MG63 (cell line): Measurements from ENCODE around the gene TAB3. TPM values are rescaled to one million over a fixed set of nuclear protein-coding genes. Genes with fewer than 3 reads are reported as not detected.
A peak's percentile ranks its signal among the peaks of the same experiment; 100 is the strongest.

ENCODE experiments used
- DNase-seq: peaks from one replicate; pipeline ENCODE4 v3.0.0-alpha.2; 2020
- H3K27me3 ChIP-seq: fragments of 250-450 bp; sonication (Bioruptor Pico); 2 replicates; pipeline ENCODE4 v1.5.1; 2020; ENCODE audit warnings: mild to moderate bottlenecking, moderate library complexity
- H3K36me3 ChIP-seq: fragments of 250-450 bp; sonication (Bioruptor Pico); 2 replicates; pipeline ENCODE4 v1.5.1; 2020; ENCODE audit warnings: mild to moderate bottlenecking, moderate library complexity
- H3K4me3 ChIP-seq: fragments of 250-450 bp; sonication (Bioruptor Pico); 2 replicates; pipeline ENCODE4 v1.5.1; 2020; ENCODE audit warnings: mild to moderate bottlenecking, moderate library complexity
- H3K9me3 ChIP-seq: fragments of 250-450 bp; sonication (Bioruptor Pico); 2 replicates; pipeline ENCODE4 v1.5.1; 2020; ENCODE audit warnings: mild to moderate bottlenecking, moderate library complexity
- total RNA-seq: library from RNA; depleted of rRNA; stranded (reverse); fragments of >200 nt; shearing (Covaris generic); gene quantifications from 2 replicates; pipeline ENCODE4 v1.2.3, GENCODE V29; 2014; ENCODE audit warnings: low replicate concordance

Gene TAB3
- total RNA-seq, 1 experiment from 2014 or later: 0.82 TPM

- Histone ChIP-seq H3K27me3 (no peaks in the 10 kb centered on the region), H3K4me3 (no peak overlapping the region), H3K9me3 (no peaks in the 10 kb centered on the region), H3K36me3 (peaks cover 2% of the 10 kb centered on the region; the same call in 1 of the 2 replicates)
- DNase-seq: no peak
These were observed 31.0 kb downstream of the TAB3 start for GRCh38 chrX:30858098-30858497.

- H3K4me3 ChIP-seq: no peak overlapping the region
- no peaks in the 10 kb centered on the region for H3K27me3 ChIP-seq
- H3K36me3 ChIP-seq: peaks cover 2% of the 10 kb centered on the region; the same call in 1 of the 2 replicates
- H3K9me3 ChIP-seq: no peaks in the 10 kb centered on the region
- no peak for DNase-seq
These were observed 37.6 kb downstream of the TAB3 start for GRCh38 chrX:30851449-30851848.

- no peaks in the 10 kb centered on the region for H3K9me3 ChIP-seq
- H3K4me3 ChIP-seq: no peak overlapping the region
- H3K27me3 ChIP-seq: no peaks in the 10 kb centered on the region
- DNase-seq: no peak
- H3K36me3 ChIP-seq: no peaks in the 10 kb centered on the region; the same call in none of the 2 replicates
These were observed 53.7 kb downstream of the TAB3 start for GRCh38 chrX:30835373-30835772.

GRCh38 chrX:30833896-30834295 is 55.2 kb downstream of the TAB3 start:
- no peak overlapping the region for H3K4me3 ChIP-seq
- DNase-seq: no peak
- no peaks in the 10 kb centered on the region for H3K27me3 ChIP-seq
- H3K9me3 ChIP-seq: no peaks in the 10 kb centered on the region
- H3K36me3 ChIP-seq: no peaks in the 10 kb centered on the region; the same call in none of the 2 replicates

- no peak for DNase-seq
These were observed 58.0 kb downstream of the TAB3 start for GRCh38 chrX:30831082-30831481.

GRCh38 chrX:30830326-30830943 is 58.6 kb downstream of the TAB3 start:
- Histone ChIP-seq H3K27me3 (no peaks in the 10 kb centered on the region), H3K36me3 (no peaks in the 10 kb centered on the region), H3K9me3 (no peaks in the 10 kb centered on the region), H3K4me3 (no peak overlapping the region)
- no peak for DNase-seq

More at GRCh38 chrX:30831082-30831481, 58.0 kb downstream of the TAB3 start:
- no peak overlapping the region for H3K4me3 ChIP-seq
- no peaks in the 10 kb centered on the region for H3K9me3 ChIP-seq
- H3K36me3 ChIP-seq: no peaks in the 10 kb centered on the region
- no peaks in the 10 kb centered on the region for H3K27me3 ChIP-seq

GRCh38 chrX:30824275-30824674 is 64.8 kb downstream of the TAB3 start:
- DNase-seq: peak; percentile 24

GRCh38 chrX:30822764-30823163 is 66.3 kb downstream of the TAB3 start:
- Histone ChIP-seq H3K36me3 (no peaks in the 10 kb centered on the region), H3K9me3 (no peaks in the 10 kb centered on the region), H3K4me3 (no peak overlapping the region), H3K27me3 (no peaks in the 10 kb centered on the region)
- no peak for DNase-seq

More at GRCh38 chrX:30824275-30824674, 64.8 kb downstream of the TAB3 start:
- Histone ChIP-seq H3K36me3 (no peaks in the 10 kb centered on the region), H3K9me3 (no peaks in the 10 kb centered on the region), H3K4me3 (no peak overlapping the region), H3K27me3 (no peaks in the 10 kb centered on the region)

- Histone ChIP-seq H3K9me3 (no peaks in the 10 kb centered on the region), H3K4me3 (no peak overlapping the region), H3K36me3 (no peaks in the 10 kb centered on the region), H3K27me3 (no peaks in the 10 kb centered on the region)
- no peak for DNase-seq
These were observed 66.9 kb downstream of the TAB3 start for GRCh38 chrX:30822068-30822681.

- DNase-seq: no peak
- H3K4me3 ChIP-seq: no peak overlapping the region
- no peaks in the 10 kb centered on the region for H3K27me3 ChIP-seq
- no peaks in the 10 kb centered on the region for H3K9me3 ChIP-seq
- no peaks in the 10 kb centered on the region for H3K36me3 ChIP-seq
These were observed 67.9 kb downstream of the TAB3 start for GRCh38 chrX:30821116-30821515.

- no peaks in the 10 kb centered on the region for H3K27me3 ChIP-seq
- no peak for DNase-seq
- H3K4me3 ChIP-seq: no peak overlapping the region
- H3K9me3 ChIP-seq: no peaks in the 10 kb centered on the region
- H3K36me3 ChIP-seq: no peaks in the 10 kb centered on the region
These were observed 70.0 kb downstream of the TAB3 start for GRCh38 chrX:30819080-30819479.

GRCh38 chrX:30816079-30816478 is 73.0 kb downstream of the TAB3 start:
- H3K9me3 ChIP-seq: no peaks in the 10 kb centered on the region
- H3K36me3 ChIP-seq: no peaks in the 10 kb centered on the region
- no peak for DNase-seq
- H3K4me3 ChIP-seq: no peak overlapping the region
- no peaks in the 10 kb centered on the region for H3K27me3 ChIP-seq

- no peak for DNase-seq
- H3K4me3 ChIP-seq: no peak overlapping the region
- no peaks in the 10 kb centered on the region for H3K9me3 ChIP-seq
- H3K36me3 ChIP-seq: no peaks in the 10 kb centered on the region
- no peaks in the 10 kb centered on the region for H3K27me3 ChIP-seq
These were observed 74.1 kb downstream of the TAB3 start for GRCh38 chrX:30814978-30815377.

- DNase-seq: no peak
- no peaks in the 10 kb centered on the region for H3K36me3 ChIP-seq
- H3K9me3 ChIP-seq: no peaks in the 10 kb centered on the region
- no peaks in the 10 kb centered on the region for H3K27me3 ChIP-seq
- no peak overlapping the region for H3K4me3 ChIP-seq
These were observed 76.7 kb downstream of the TAB3 start for GRCh38 chrX:30812326-30812725.

GRCh38 chrX:30806187-30806728 is 82.8 kb downstream of the TAB3 start:
- Histone ChIP-seq H3K4me3 (no peak overlapping the region), H3K36me3 (no peaks in the 10 kb centered on the region), H3K27me3 (no peaks in the 10 kb centered on the region), H3K9me3 (no peaks in the 10 kb centered on the region)
- no peak for DNase-seq

GRCh38 chrX:30804462-30804861 is 84.6 kb downstream of the TAB3 start:
- H3K9me3 ChIP-seq: no peaks in the 10 kb centered on the region
- H3K36me3 ChIP-seq: no peaks in the 10 kb centered on the region
- H3K27me3 ChIP-seq: no peaks in the 10 kb centered on the region
- no peak overlapping the region for H3K4me3 ChIP-seq
- no peak for DNase-seq

GRCh38 chrX:30800901-30801300 is 88.2 kb downstream of the TAB3 start:
- H3K36me3 ChIP-seq: no peaks in the 10 kb centered on the region
- H3K9me3 ChIP-seq: no peaks in the 10 kb centered on the region
- DNase-seq: no peak
- H3K27me3 ChIP-seq: no peaks in the 10 kb centered on the region
- H3K4me3 ChIP-seq: no peak overlapping the region

- Histone ChIP-seq H3K4me3 (no peak overlapping the region), H3K9me3 (no peaks in the 10 kb centered on the region), H3K36me3 (no peaks in the 10 kb centered on the region), H3K27me3 (no peaks in the 10 kb centered on the region)
- no peak for DNase-seq
These were observed 89.7 kb downstream of the TAB3 start for GRCh38 chrX:30799327-30799726.
